ENCODE measurements around the gene KCND2. TPM values are rescaled to one million over a fixed set of nuclear protein-coding genes. Genes with fewer than 3 reads are reported as not detected.

Gene KCND2
- total and polyA plus RNA-seq, 3 donors from 2014 or later: 3.8 to 6.1 (median 5.1) TPM

DNA sequence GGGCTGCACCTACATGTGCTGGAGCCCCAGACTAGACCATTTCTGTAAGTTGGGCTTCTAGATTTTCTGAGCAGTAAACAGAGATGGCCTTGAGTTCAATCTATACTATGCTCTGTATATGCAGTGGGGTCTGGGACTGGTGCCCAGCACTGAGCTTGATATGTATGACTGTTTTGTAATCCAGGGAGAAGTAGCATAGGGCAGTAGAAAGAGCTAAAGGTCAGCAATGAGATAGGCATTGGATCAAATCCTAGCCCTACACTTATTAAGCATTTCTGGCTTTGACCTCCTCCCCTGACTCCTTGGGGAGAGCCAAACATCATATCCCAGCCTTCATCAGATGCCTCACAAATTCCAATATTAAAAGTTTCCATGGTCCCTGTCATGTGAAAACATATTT, 330.4 kb downstream of the KCND2 start:
- intact Hi-C loops (cut with DNase I; ENCODE audit: low total_unique reads): no loop called here
- no peak for DNase-seq
- Histone ChIP-seq H3K36me3 (ENCODE audit: low read depth, missing control alignments) (no peaks in the 10 kb centered on the region), H3K4me3 (no peak overlapping the region), H3K27ac (no peak overlapping the region), H3K27me3 (no peaks in the 10 kb centered on the region), H3K9me3 (no peaks in the 10 kb centered on the region), H3K4me1 (no peaks in the 10 kb centered on the region)
- TF ChIP-seq POLR2A (IDR thresholded peaks at IDR 0.05) (no peak), CTCF (IDR thresholded peaks at IDR 0.05) (no peak)

DNA sequence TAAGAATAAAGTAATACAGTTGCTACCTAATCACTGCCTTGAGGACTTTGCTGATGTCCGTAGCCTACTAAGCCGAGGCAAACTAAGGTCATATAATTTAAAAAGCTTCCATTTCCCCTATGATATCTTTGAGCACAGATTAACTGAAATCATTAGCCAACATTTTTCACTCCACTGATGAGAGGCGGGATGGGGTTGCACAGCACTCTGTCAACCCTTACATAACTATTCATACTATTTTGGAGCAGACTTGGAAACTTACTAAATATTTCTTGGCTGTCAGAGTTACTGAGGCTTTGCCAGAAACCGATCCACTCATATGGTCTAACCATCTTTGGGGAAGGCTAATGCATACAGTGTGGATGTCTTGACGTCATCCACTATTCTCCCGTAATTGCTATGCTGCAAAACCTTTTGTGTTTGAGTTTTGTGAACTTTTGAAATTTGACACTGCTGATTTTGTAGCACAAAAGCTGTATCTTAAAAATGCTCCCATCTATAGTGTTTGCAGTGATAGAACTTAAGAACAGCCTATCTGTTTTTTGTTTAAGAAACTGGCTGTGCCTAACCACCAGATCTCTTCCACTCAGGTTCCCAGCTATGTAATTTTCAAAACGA, 336.3 kb downstream of the KCND2 start:
- no peaks in the 10 kb centered on the region for H3K27me3 ChIP-seq
- intact Hi-C loops (cut with DNase I; ENCODE audit: low total_unique reads): no loop called here
- TF ChIP-seq POLR2A (IDR thresholded peaks at IDR 0.05) (no peak), CTCF (IDR thresholded peaks at IDR 0.05) (no peak)
- no peaks in the 10 kb centered on the region for H3K9me3 ChIP-seq
- no peaks in the 10 kb centered on the region for H3K36me3 ChIP-seq (ENCODE audit: low read depth, missing control alignments)
- no peak for DNase-seq
- H3K27ac ChIP-seq: no peak overlapping the region
- WGBS, 2 donors: 60 to 73% methylated on average over 7 of the region's 7 CpGs
- H3K4me3 ChIP-seq: no peak overlapping the region
- H3K4me1 ChIP-seq: no peaks in the 10 kb centered on the region

- no peak overlapping the region for H3K27ac ChIP-seq
- intact Hi-C loops (cut with DNase I; ENCODE audit: low total_unique reads): no loop called here
Measured at GRCh38 chr7:120611975-120612374, 339.0 kb downstream of the KCND2 start.

DNA sequence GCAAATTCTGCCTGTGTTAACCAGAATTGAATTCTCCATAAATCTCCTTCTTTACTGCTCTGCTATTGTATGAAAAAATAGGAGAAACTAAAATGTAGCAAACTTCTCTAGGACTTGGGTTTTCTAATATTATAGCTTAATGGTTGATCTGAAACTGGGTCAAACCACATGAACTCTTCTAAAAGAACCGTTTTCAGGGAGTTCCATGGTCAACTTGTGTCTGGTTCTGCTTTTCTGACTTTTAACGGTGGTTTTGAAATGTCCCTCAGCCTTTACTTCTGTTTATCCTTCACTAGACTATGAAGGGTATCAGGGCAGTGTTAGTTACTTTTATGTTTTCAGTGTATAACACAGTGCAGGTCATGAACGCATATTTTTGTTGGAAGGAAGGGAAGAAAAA, 342.7 kb downstream of the KCND2 start:
- no peak overlapping the region for H3K4me3 ChIP-seq
- intact Hi-C loops (cut with DNase I; ENCODE audit: low total_unique reads): no loop called here
- DNase-seq: no peak
- TF ChIP-seq POLR2A (IDR thresholded peaks at IDR 0.05) (no peak), CTCF (IDR thresholded peaks at IDR 0.05) (no peak)
- 84 to 87% methylated on average over 3 of the region's 3 CpGs for WGBS, 2 donors
- no peaks in the 10 kb centered on the region for H3K9me3 ChIP-seq
- H3K36me3 ChIP-seq (ENCODE audit: low read depth, missing control alignments): no peaks in the 10 kb centered on the region
- H3K4me1 ChIP-seq: no peaks in the 10 kb centered on the region
- no peak overlapping the region for H3K27ac ChIP-seq
- H3K27me3 ChIP-seq: no peaks in the 10 kb centered on the region

More at GRCh38 chr7:120611975-120612374, 339.0 kb downstream of the KCND2 start:
- Histone ChIP-seq H3K36me3 (ENCODE audit: low read depth, missing control alignments) (no peaks in the 10 kb centered on the region), H3K4me1 (no peaks in the 10 kb centered on the region), H3K4me3 (no peak overlapping the region), H3K27me3 (no peaks in the 10 kb centered on the region), H3K9me3 (no peaks in the 10 kb centered on the region)
- TF ChIP-seq POLR2A (IDR thresholded peaks at IDR 0.05) (no peak), CTCF (IDR thresholded peaks at IDR 0.05) (no peak)
- 91 to 100% methylated on average over 1 of the region's 1 CpG for WGBS, 2 donors
- DNase-seq: no peak

DNA sequence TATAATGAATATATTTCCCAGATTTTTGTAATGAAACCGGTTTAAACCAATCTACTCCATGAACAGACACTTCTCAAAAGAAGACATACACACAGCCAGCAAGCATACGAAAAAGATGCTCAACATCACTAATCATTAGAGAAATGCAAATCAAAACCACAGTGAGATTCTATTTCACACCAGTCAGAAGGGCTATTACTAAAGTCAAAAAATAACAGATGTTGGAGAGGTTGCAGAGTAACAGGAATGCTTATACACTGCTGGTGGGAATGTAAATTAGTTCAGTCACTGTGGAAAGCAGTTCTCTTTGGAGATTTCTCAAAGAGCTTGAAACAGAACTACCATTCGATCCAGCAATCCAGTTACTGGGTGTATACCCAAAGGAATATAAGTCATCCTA, 344.3 kb downstream of the KCND2 start:
- H3K4me1 ChIP-seq: no peaks in the 10 kb centered on the region
- H3K9me3 ChIP-seq: no peaks in the 10 kb centered on the region
- DNase-seq: no peak
- no peak overlapping the region for H3K4me3 ChIP-seq
- intact Hi-C loops (cut with DNase I; ENCODE audit: low total_unique reads): no loop called here
- no peak overlapping the region for H3K27ac ChIP-seq
- H3K27me3 ChIP-seq: no peaks in the 10 kb centered on the region
- TF ChIP-seq POLR2A (IDR thresholded peaks at IDR 0.05): no peak
- no peak for TF ChIP-seq CTCF (IDR thresholded peaks at IDR 0.05)
- 80 to 90% methylated on average over 3 of the region's 3 CpGs for WGBS, 2 donors
- no peaks in the 10 kb centered on the region for H3K36me3 ChIP-seq (ENCODE audit: low read depth, missing control alignments)

Measured in testis (tissue), 3 donors.